ENCODE measurements around the gene SMIM38. TPM values are rescaled to one million over a fixed set of nuclear protein-coding genes. Genes with fewer than 3 reads are reported as not detected.

Gene SMIM38
- total and polyA plus RNA-seq, 2 donors (not counting 1 experiment from before 2014, with no cell fraction given): 1.2 to 1.6 TPM

DNA sequence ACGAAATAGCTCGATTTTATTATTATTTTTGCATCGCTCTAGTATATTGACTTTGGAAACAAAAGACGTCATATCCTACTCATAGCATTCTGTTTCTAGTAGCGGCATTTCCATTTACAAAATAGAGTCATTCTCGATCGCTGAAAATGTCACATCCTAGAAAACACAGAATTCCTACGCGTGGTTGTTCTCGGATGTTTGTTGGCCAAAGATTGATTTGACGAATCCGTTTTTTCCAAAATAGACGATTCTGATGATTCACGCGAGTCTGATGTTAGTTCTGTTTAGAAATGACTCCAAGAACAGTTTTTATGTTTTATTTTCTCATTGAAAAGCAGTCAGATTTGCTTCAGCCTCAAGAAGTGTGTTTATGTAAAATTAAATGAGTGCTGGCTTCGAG is 47.6 kb downstream of the SMIM38 start:
- no peaks in the 10 kb centered on the region for H3K36me3 ChIP-seq (replicated peaks in 1 of 2; ENCODE audit: control extremely low read depth in 1 of 2, control insufficient read depth in 1 of 2, extremely low read depth in 1 of 2, insufficient read depth in 2 of 2, low read length in 1 of 2)
- no peaks in the 10 kb centered on the region for H4K20me1 ChIP-seq (ENCODE audit: control insufficient read depth, insufficient read depth, low read length, poor library complexity, severe bottlenecking)
- Mint-ChIP-seq H3K9me3 (ENCODE audit: insufficient read depth) (peaks cover 2% of the 10 kb centered on the region), H3K27me3 (no peaks in the 10 kb centered on the region), H3K27ac (no peak overlapping the region), H3K4me1 (no peaks in the 10 kb centered on the region), H3K4me3 (no peak overlapping the region)
- no peak overlapping the region for H3K4me2 ChIP-seq (replicated peaks; ENCODE audit: low read depth, low read length, poor library complexity, severe bottlenecking)
- no peak overlapping the region for H3K27ac ChIP-seq (ENCODE audit: low read length in 2 of 2)
- ATAC-seq (ENCODE audit: low read depth) (no peak), DNase-seq (no peak)
- H3K9ac ChIP-seq (ENCODE audit: low read length): no peak overlapping the region
- ChIA-PET CTCF (no interaction called here), POLR2A (no interaction called here)
- intact Hi-C loops (cut with micrococcal nuclease): no loop called here
- H3K4me1 ChIP-seq (ENCODE audit: control insufficient read depth in 2 of 2, insufficient read depth in 2 of 2, low read length in 2 of 2): no peaks in the 10 kb centered on the region
- H2AFZ ChIP-seq (ENCODE audit: insufficient read depth, low read depth, low read length, poor library complexity, severe bottlenecking): no peak overlapping the region
- no peak overlapping the region for H3K4me3 ChIP-seq (ENCODE audit: control extremely low read depth in 1 of 5, extremely low read depth in 1 of 5, insufficient read depth in 1 of 5, low read depth in 2 of 5, low read length in 4 of 5)
- no peaks in the 10 kb centered on the region for H3K27me3 ChIP-seq (replicated peaks in 1 of 4; ENCODE audit: control extremely low read depth in 1 of 4, control insufficient read depth in 3 of 4, insufficient read depth in 4 of 4, low read length in 3 of 4)
- H3K79me2 ChIP-seq (ENCODE audit: control insufficient read depth, insufficient read depth, low read length): no peaks in the 10 kb centered on the region
- H3K9me3 ChIP-seq (ENCODE audit: control extremely low read depth in 1 of 3, control insufficient read depth in 2 of 3, insufficient read depth in 1 of 3, low read length in 2 of 3): peaks cover 0 to 1% (median 0%) of the 10 kb centered on the region in 3 donors
- 98% methylated on average over 4 of the region's 16 CpGs for WGBS (ENCODE audit: insufficient coverage)
- TF ChIP-seq EZH2 (IDR thresholded peaks at IDR 0.05; ENCODE audit: borderline replicate concordance, insufficient read depth, low read depth, low read length, poor library complexity, severe bottlenecking) (no peak), CTCF (IDR thresholded peaks at IDR 0.05) (no peak)

- H3K4me1 Mint-ChIP-seq: no peaks in the 10 kb centered on the region
- no peak overlapping the region for H3K4me2 ChIP-seq (replicated peaks; ENCODE audit: low read depth, low read length, poor library complexity, severe bottlenecking)
- H3K4me3 ChIP-seq (ENCODE audit: control extremely low read depth in 1 of 5, extremely low read depth in 1 of 5, insufficient read depth in 1 of 5, low read depth in 2 of 5, low read length in 4 of 5): no peak overlapping the region
- no peaks in the 10 kb centered on the region for H4K20me1 ChIP-seq (ENCODE audit: control insufficient read depth, insufficient read depth, low read length, poor library complexity, severe bottlenecking)
- POLR2A ChIA-PET: no interaction called here
- H3K36me3 ChIP-seq (replicated peaks in 1 of 2; ENCODE audit: control extremely low read depth in 1 of 2, control insufficient read depth in 1 of 2, extremely low read depth in 1 of 2, insufficient read depth in 2 of 2, low read length in 1 of 2): no peaks in the 10 kb centered on the region
- H3K27ac Mint-ChIP-seq: no peak overlapping the region
- H2AFZ ChIP-seq (ENCODE audit: insufficient read depth, low read depth, low read length, poor library complexity, severe bottlenecking): no peak overlapping the region
- DNase-seq (no peak), ATAC-seq (ENCODE audit: low read depth) (no peak)
- H3K27ac ChIP-seq (ENCODE audit: low read length in 2 of 2): no peak overlapping the region
- intact Hi-C loops (cut with micrococcal nuclease): no loop called here
- H3K9me3 Mint-ChIP-seq (ENCODE audit: insufficient read depth): peaks cover 4% of the 10 kb centered on the region
- H3K79me2 ChIP-seq (ENCODE audit: control insufficient read depth, insufficient read depth, low read length): no peaks in the 10 kb centered on the region
- H3K9me3 ChIP-seq (ENCODE audit: control extremely low read depth in 1 of 3, control insufficient read depth in 2 of 3, insufficient read depth in 1 of 3, low read length in 2 of 3): peaks cover 0 to 6% (median 0%) of the 10 kb centered on the region in 3 donors
- no peak overlapping the region for H3K4me3 Mint-ChIP-seq
- TF ChIP-seq EZH2 (IDR thresholded peaks at IDR 0.05; ENCODE audit: borderline replicate concordance, insufficient read depth, low read depth, low read length, poor library complexity, severe bottlenecking) (no peak), CTCF (IDR thresholded peaks at IDR 0.05) (no peak)
- H3K27me3 ChIP-seq (replicated peaks in 1 of 4; ENCODE audit: control extremely low read depth in 1 of 4, control insufficient read depth in 3 of 4, insufficient read depth in 4 of 4, low read length in 3 of 4): no peaks in the 10 kb centered on the region
- no peaks in the 10 kb centered on the region for H3K4me1 ChIP-seq (ENCODE audit: control insufficient read depth in 2 of 2, insufficient read depth in 2 of 2, low read length in 2 of 2)
- H3K9ac ChIP-seq (ENCODE audit: low read length): no peak overlapping the region
- CTCF ChIA-PET: no interaction called here
- H3K27me3 Mint-ChIP-seq: no peaks in the 10 kb centered on the region
- 94% methylated on average over 8 of the region's 8 CpGs for WGBS (ENCODE audit: insufficient coverage)
Observed at GRCh38 chr11:69203901-69204245, 48.1 kb downstream of the SMIM38 start.

Measured in B cell (primary cell).